GM12872 (cell line): Measurements from ENCODE around the gene SMC4.

Experiments used
- TF ChIP-seq, protein P1 (sequence below): IDR thresholded peaks from 3 replicates; pipeline ENCODE4 v1.5.1; 2011; ENCODE audit warnings: low read depth, mild to moderate bottlenecking, low read length, moderate library complexity; ENCODE audit not compliant: insufficient read depth

Gene SMC4

DNA sequence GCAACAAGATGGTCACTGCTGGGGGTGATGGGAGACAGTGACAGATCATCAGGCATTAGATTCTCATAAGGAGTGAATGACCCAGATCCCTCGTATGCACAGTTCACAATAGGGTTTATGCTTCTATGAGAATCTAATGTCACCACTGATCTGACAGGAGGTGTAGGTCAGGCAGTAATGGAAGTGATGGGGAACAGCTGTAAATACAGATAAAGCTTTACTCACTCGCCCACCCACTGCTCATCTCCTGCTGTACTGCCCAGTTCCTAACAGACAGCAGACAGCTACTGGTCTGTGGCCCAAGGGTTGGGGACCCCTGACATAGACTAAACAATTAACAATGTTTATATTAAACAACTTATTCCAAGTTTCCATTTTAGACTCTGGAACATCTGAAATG is 25.8 kb upstream of the SMC4 start:
- TF ChIP-seq, protein P1, sequence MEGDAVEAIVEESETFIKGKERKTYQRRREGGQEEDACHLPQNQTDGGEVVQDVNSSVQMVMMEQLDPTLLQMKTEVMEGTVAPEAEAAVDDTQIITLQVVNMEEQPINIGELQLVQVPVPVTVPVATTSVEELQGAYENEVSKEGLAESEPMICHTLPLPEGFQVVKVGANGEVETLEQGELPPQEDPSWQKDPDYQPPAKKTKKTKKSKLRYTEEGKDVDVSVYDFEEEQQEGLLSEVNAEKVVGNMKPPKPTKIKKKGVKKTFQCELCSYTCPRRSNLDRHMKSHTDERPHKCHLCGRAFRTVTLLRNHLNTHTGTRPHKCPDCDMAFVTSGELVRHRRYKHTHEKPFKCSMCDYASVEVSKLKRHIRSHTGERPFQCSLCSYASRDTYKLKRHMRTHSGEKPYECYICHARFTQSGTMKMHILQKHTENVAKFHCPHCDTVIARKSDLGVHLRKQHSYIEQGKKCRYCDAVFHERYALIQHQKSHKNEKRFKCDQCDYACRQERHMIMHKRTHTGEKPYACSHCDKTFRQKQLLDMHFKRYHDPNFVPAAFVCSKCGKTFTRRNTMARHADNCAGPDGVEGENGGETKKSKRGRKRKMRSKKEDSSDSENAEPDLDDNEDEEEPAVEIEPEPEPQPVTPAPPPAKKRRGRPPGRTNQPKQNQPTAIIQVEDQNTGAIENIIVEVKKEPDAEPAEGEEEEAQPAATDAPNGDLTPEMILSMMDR: no peak

DNA sequence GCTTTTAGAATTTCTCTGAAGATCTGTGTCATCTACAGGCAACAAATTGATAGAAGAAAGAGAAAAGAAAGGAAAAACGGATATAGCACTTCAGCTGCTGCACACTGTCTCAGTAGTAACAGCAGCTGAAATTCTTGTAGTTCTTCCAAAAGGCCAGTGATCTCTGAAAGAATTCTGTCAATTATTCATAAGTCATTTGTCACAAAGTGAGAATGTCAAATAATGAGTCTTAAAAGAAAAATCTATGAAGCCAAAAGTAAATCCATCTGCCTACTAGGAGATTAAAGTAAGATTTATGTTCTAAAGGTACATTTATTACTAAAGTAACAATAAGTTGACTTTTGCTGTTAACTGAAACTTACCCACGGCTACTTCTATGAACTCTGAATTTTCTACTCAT is 25.0 kb upstream of the SMC4 start:
- TF ChIP-seq, protein P1: no peak

DNA sequence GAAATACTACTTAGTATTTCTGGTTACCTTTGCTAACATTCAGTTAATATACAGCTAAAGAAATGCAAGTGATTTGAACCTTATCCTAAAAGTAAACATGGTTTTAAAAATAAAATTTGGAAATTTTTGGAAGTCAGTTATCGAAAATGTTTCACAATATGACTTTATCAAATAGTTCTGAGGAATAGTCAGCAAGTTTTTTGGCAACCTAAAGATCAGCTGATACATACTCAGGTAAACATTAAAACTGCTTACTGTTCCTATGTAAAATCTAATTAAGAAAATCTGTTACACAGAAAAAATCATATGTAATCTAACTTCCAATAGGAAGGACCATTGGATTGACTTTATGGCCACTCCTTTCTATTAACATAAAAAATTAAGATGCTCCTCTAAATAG is 24.5 kb upstream of the SMC4 start:
- TF ChIP-seq, protein P1: no peak

DNA sequence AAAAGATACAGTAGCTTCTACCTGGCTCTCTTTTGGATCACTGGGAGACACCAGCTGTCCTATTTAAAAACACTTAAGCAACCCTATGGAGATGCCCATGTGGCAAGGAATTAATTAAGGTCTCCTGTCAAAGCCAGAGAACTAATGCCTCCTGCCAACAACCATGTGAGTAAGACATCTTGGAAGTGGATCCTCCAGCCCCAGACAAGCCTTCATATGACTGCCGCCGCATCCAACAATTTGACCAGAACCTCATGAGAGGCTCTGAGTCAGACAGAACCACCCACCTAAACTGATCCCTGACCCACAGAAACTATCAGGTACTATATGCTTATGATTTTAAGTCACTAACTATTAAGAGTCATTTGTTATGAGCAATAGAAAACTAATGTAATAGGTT is 22.8 kb upstream of the SMC4 start:
- TF ChIP-seq, protein P1: no peak

DNA sequence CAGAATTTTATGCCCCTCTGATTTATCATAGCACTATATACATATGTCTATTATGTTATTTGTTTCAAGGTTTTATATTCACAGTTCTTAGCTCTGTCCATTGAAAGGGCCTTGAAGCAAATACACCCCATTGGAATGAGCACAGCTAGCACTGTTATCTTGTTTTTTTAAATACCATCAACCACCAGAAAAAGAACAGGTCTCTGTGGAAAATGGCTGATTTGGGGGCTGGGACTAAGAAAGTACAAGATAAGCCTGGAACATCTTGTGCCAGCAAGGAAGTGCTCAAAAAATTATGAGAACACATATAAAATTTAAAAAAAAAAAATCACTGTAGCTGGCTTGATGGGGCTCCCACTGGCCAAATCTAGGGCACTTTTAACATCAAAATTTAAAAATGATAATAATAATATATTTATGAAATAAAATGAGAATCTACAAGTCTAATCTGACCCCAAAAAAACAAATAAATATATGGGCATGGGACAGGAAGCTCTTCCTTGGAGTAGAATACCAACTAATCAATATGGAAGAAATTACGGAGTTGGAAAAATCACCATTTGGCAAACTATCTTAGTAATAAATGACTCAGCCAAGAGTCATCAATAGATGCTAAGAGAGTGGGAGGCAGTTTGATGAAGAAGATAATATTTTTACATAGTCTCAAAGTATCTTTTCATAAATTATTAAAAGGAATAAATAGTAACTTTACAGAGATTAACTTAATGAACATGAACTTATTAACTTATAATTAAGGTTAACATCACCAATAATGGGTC is 20.9 kb upstream of the SMC4 start:
- TF ChIP-seq, protein P1: no peak

DNA sequence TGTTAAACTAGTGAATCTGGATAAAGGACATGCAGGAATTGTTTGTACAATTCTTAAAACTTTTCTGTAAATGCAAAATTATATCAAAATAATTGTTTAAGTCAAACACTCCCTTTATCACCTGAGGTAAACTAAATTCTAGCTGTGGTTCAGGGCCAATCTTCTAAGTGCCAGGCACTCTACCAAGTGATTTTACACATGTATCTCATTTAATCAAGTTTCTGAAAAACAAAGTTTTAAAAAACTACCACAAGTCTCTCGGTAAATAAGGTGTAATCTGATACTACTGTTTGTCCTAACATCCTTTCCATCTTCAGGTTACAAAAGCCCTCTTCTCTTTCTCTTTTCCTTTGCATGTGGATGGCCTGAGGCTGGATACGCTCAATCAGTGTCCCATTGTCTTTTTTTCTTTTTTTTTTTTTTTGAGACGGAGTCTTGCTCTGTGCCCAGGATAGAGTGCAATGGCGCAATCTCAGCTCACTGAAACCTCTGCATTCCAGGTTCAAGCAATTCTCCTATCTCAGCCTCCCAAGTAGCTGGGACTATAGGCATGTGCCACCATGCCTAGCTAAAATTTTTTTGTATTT is 19.7 kb upstream of the SMC4 start:
- TF ChIP-seq, protein P1: no peak

DNA sequence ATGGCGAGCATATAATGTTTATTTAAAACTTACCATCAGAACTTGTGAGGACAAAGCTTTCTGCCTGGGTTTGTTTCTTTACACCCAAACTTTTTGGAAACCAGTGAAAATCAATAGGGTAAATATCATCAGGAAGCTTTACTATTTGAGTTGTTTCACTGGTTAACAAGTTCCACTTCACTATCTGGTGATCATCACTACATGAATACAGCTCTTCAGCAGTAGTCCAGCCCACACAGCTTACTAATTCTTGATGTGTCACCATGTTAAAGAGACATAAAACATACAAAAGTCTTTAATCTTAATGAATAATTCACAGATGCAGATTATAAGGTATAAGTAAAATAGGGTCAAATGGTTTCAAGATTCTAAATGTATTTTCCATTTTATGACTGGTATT is 18.0 kb upstream of the SMC4 start:
- TF ChIP-seq, protein P1: no peak
